Measurements from ENCODE around the gene TCF4.

Gene TCF4

GRCh38 chr18:55407191-55407590 is 180.8 kb downstream of the TCF4 start:
- no peak for DNase-seq (ENCODE audit: low read depth in 2 of 2)

- no peak for DNase-seq (ENCODE audit: low read depth in 2 of 2)
These were observed 181.5 kb downstream of the TCF4 start for GRCh38 chr18:55406451-55406991.

- DNase-seq (ENCODE audit: low read depth in 2 of 2) = no peak
These were observed 182.0 kb downstream of the TCF4 start for GRCh38 chr18:55405893-55406406.

DNA sequence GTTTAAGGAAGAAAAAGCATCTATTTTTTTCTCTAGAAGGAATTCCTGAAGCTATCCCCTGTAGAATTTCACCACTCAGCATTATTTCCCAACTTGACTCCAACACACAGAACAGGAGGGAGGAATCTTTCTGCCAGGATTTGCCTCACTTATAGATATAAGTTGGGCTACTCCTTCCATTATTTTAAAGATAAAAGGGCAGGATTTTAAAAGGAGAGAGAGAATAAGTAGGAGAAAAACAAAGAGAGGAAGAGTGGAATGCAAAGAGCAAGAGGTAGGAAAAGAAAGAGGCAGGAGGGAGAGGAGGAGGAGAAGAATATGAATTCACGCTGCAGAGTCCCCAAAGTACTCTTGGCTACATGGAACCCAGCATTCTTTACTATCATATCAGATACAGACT is 182.5 kb downstream of the TCF4 start:
- no peak for DNase-seq (ENCODE audit: low read depth in 2 of 2)

DNA sequence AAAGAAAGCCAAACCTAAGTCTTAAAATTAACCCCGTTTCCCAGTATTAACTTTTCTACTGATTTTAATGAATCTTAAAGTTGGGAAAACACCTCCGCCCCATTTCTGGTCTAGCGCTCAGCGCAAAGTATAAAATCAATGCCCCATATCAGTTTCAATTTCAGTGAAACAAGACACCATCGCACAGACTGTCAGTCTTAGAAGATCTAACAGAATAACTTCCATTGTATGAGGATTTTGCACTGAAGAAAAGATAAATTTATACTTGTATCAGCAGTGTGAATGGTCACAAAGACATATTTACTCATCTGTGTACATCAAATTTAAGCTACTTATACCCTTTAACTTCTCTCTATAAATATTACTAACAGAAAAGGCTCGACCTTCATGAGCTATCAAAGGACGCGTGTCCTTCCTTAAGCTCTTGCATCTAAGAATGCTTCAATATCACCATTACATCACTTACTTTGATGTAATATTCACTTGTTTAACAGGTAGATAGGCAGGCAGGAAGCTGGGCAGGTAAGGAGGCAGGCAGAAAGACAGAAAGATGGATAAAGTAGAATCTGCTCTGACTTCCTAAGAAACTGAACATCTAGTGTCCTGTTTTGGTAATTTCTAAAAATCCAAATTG is 183.0 kb downstream of the TCF4 start:
- DNase-seq (ENCODE audit: low read depth in 2 of 2) = no peak

- no peak for DNase-seq (ENCODE audit: low read depth in 2 of 2)
These were observed 183.7 kb downstream of the TCF4 start for GRCh38 chr18:55404136-55404830.

DNA sequence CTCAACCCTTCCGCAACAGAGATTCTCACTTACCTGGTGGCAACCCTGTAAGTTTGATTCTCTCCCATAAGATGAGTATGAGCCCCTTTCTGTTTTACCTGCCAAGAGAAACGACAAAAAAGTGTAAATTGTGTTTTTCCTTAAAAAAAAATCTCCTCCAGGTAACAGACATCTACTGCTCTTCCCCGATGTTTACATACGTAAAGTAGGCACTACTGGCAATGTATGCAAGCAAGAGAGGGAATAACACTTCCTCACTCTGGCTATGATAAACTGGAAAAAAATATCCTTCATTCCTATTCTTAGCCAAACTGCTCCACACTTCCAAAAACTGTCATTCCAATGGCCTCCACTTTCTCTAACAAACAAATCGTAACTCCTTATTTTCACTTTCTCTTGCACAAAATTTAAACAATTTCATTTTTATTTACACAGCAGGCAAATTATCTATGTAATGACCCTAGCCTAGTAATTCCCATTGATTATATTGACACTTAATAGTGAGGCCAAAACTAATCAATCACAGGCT is 184.5 kb downstream of the TCF4 start:
- DNase-seq (ENCODE audit: low read depth in 2 of 2) = no peak

DNA sequence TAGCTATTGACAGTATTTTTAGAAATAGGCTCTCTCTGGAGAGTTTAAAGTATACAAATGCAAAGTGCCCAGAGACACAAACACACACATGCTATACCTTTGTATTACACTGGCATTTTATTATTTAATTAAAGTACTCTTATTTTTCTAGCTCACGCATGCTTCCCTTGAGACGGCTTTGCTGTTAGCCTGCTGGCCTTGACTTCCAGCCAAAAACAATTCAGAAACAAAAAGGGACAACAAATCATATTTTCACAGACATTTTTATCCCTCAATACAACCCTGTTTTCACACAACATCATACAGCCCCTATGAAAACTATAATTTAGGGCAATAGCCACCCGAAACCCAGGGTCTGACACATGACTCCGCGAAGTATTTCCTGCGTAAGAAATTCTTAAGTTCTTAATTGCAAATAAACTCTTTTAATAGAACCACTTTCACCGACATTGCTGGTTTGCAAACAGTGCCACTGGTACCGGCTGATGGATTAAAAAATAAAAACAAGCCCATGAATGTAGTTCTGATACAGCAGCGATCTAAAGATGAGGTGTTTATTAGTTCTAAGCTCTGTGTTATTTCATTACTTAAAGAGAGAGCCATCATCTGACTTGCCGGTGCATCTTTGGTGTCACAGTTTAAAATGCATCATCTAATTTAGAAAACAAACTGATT is 185.1 kb downstream of the TCF4 start:
- no peak for DNase-seq (ENCODE audit: low read depth in 2 of 2)

DNA sequence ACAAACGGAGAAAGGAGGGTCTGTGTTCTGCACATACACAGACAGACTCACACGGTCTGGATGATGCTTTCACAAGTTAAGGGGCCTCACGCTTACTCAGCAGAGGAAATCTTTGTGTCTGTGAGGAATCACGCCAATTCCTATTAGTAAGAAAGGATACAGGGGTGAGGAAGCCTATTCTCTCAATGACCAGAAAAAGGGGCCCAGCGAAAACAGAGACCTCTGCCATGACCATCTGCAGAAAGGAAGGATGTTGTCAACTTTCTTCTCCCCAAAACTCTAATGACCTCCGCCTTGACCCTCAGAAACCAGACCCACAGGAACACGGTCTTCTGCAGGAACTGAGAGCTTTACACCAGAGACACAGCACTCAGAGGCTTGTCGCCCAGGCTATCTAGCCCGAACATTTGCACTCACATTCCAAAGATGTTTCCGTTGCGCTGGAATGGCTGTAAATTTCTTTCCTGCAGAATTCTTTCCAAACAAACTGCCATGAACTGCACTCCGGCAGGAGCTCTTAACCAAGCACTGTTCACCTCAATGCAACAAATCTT is 186.3 kb downstream of the TCF4 start:
- no peak for DNase-seq (ENCODE audit: low read depth in 2 of 2)

DNA sequence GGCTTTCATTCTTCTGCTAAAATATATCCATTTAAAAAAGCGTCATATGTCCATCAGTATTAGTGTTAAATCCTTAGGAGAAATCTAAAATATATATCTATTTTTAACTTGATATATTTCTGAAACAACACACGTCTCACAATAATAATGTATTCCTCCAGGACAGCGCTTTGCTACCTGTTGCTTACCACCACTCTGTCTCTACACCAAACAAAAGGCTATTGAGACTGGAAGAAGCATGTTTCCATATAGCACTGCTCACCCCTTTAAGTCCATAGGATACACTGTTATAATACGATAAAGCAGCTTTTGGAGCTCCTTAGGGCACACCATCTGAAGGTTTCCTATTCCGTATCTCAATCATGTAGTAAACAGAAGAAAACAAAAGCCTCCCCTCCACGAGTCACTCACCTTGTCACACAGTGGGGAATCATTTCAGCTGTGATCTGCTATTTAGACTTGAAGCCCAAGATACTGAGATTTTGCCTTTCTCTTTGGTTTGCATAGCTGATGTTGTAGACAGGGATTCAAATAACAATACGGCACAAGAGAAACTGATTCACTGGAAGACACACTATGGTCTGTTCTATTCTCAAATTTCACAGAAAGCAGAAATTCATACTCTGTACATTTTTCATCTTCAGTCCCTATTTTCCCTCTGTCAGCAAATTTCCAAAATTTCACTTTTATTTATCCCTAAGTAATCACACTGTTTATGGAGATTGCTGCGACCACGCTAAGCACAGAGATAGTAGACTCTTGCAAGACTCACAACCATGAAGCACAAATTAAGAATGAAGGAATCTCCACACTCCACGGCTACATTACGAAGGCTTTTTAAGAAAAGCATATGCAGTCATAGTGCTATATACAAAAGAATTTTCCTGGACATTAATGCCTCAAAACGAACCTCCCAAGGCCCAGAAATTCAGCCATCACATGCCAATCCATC is 187.1 kb downstream of the TCF4 start:
- no peak for DNase-seq (ENCODE audit: low read depth in 2 of 2)

DNA sequence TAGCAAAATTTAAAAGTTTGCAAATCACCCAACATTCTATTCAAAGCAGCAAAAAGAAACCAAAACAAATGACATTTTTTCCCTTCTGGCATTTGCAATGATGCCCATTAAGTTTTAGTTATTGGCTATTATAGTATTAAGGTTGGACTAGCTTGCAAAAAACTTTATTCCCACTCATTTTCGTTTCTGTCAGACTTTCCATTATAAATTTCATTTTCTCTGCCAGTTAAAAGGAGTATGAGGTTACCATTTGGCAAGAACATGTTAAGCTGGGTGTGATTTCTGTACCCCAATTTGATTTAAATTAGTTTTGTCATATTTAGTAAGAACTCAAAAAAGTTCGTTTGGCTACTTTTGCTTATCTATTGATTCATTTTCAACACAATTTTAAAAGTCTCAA is 187.9 kb downstream of the TCF4 start:
- DNase-seq (ENCODE audit: low read depth in 2 of 2) = no peak

DNA sequence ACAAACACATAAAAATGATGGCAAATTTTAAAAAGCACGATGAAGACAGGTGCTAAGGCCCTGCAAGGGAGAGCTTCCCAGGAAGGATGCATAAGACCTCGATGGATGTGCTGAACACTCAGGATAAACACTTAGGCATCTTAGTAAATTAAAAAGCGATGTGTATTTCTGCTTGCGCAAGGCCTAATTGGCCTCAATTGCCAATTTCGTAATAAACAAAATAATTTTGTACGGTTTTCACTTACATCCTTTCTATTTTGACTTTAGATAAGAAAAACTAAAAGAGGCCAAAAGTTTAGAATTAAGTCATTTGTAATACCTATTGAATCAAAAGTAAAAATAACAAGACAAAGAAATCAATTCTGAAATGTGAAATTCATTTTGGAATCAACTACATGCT is 189.1 kb downstream of the TCF4 start:
- no peak for DNase-seq (ENCODE audit: low read depth in 2 of 2)

- DNase-seq (ENCODE audit: low read depth in 2 of 2) = no peak
These were observed 191.0 kb downstream of the TCF4 start for GRCh38 chr18:55396979-55397378.

- DNase-seq (ENCODE audit: low read depth in 2 of 2) = no peak
These were observed 191.6 kb downstream of the TCF4 start for GRCh38 chr18:55396267-55396905.

DNA sequence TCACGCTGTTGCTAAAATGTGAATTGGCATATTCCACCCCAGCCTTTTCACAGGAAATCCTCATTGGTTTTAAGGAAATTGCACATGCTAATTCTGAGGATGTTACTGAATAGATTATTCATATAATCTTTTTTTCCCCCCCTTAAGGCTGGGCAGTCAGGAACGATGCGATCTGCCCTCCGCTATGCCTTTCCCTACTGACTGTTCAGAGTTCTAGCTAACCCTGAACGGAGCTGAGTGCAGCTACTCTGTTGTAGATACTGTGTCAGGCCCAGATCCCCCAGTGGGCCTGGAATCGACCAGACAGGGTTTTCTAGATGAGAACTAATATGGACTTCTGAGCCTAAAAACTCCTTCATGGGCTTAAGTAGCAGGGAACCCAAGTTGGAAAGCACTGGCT is 192.2 kb downstream of the TCF4 start:
- DNase-seq (ENCODE audit: low read depth in 2 of 2) = no peak

DNA sequence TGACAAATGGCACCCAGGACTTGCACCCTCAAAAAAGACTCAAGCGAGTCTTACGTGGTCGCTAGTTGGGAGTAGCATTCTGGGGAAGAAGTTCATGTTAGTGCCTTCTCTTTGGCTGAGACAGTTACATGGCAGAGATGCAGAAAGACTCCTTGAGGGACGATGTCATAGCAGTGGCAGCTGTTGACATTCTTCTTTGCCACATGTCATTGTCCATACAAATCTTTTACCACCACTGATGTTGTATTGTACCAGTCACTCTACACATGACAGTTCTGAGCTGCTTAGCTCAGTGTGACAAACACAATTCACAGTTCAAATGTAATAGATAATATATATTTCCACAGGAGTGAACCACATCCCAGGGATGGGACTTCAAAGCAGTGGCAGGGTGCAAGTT is 197.1 kb downstream of the TCF4 start:
- no peak for DNase-seq (ENCODE audit: low read depth in 2 of 2)

GRCh38 chr18:55387139-55387984 is 200.6 kb downstream of the TCF4 start:
- no peak for DNase-seq (ENCODE audit: low read depth in 2 of 2)

GRCh38 chr18:55386545-55386944 is 201.4 kb downstream of the TCF4 start:
- DNase-seq (ENCODE audit: low read depth in 2 of 2) = no peak

DNA sequence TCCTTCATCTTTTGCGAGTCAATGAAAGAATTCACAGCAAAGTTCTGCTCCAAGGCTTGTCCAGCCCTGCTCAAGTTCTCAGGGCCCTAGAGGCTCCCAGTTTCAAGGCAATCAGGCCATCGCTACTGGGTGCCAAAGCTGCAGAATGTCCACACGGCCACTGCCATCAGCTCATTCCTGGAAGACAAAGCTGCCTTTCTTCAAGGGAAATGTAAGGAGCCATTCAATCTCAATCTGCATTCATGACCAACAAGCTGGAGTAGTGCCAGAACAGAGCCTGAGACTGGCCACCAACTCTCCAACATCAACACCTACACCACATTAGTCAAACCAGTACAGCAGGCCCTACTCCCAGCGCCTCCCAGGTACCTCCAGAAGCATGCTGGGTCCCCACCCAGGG is 202.2 kb downstream of the TCF4 start:
- DNase-seq (ENCODE audit: low read depth in 2 of 2) = no peak

Measured in stimulated activated CD4-positive, alpha-beta T cell treated with anti-CD3 and anti-CD28 coated beads, Interleukin-12 subunit alpha, Interleukin-12 subunit beta, amount 100 ng/mL, for 24 hours (primary cell).